NK-92 (cell line): ENCODE results near the gene RTP2.
"Not testable (repeated sequence)": the region's sequence is repeated elsewhere in the genome, so short reads cannot be mapped to it uniquely, and the experiment has no call there.

Experiments
- DNase-seq: peaks from one replicate; lab custom pipeline; 2025; ENCODE audit not compliant: unreplicated experiment; lab: John Stamatoyannopoulos, UW

The RTP2 gene

DNA sequence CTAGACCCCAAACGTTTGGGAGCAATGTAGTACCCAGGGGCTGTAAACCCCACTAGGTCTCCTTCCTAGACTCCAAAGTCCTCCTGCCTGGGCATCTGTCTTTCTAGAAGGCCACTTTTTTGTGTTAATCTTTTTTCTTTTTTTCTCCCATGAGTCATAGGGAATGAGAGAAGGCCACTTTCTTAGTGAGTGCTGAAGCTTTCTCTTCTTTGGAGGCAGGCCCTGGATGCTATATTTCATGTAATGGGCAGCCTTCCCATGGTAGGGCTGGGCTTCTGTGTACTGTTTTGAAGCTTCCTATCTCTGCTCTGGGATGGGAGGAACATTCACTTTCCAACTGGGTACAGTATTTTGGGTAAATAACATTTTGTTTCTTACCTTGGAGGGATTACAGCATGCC, 15.2 kb upstream of the RTP2 start:
- DNase-seq, result no peak

DNA sequence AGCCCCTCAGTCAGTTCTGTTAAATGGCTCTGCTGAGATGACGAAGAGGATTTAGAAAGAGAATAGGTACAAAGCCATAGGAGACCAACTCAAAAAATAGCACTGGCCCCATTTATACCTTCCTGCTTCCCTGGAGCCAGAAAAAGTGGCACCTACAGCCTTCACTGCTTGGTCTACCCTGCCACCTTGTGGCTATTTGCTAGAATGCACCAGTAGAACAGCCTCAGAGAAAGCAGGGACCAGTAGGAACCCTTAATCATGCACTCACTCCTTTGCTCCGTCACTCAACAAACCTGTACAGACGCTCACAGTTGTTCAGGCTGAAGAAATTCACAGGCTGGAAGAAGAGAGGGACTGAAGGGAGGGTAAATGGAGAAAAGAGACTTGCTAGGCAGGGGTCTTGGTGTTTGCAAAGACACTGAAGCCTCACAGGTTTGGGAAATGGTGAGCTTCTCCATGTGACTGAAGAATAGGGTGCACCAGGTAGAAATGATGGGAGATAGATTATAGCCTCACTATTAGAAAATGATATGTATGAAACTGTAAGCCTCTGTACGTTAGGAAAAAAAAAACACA, 12.1 kb upstream of the RTP2 start:
- DNase-seq, result no peak

DNA sequence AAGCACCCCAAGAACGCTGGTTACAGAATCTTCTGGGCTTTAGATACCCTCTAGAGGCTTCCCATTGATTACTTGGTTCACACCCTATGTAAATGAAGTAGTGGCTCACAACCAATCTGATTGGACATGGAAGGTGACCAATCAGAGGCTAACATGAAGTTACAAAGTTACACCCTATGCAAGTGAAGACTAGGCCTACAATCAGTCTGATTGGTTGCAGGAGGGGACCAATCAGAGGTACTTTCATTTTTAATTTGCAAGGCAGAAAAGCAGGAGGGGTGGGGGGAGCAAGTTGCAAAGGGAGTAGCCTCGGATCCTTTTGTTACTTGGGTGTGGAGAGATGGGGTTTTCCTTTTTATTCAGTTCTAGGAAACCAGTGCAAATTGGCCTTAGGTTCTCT, 11.1 kb upstream of the RTP2 start:
- DNase-seq, result no peak

DNA sequence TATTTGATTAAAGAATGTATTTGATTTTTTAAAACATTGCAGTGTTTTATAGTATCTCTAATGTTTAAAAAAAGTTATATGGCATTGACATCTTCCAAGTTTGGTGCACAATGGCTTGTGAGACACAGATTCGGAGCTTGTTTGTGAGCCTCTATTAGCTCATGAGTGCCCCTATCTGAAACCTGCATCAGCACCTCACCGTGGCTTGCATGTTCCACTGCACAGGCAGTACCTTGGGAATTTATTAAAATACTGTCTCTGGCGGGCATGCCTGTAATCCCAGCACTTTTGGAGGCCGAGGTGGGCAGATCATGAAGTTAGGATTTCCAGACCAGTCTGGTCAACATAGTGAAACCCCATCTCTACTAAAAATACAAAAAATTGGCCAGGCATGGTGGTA, 6.8 kb upstream of the RTP2 start:
- DNase-seq, result no peak

DNA sequence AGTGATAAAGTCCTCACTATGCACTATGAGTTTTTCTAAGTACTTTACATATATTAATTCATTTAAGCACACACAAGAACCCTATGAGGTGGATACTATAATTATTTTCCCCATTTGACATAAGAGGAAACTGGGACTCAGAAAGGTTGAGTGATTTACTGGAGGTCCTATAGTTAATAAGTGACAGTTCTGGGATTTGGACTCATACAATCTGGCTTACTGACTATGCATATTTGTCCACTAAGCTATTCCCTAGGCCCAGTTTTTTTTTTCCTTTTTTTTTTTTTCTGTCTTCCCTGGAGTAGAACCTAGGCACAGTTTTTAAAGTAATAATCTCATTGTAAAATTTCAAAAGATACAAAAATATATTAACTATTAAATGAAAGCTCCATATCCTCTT, 6.3 kb upstream of the RTP2 start:
- DNase-seq, result no peak

DNA sequence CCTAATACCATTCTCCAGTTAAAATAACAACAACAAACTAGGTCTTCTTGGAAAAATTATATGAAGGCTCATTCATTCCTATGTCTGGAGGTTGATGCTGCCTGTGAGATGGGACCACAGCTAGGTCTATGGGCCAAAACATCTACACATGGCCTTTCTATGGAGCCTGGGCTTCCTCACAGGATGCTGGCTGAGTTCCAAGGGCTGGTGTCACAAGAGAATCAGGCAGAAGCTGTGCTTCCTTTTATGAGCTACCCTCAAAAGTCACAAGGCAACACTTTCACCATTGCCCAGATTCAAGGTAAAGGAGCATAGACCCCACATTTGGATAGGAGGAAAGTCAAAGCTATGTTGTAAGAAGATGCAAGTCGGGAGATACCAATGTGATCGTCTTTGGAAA, 4.6 kb upstream of the RTP2 start:
- no peak for DNase-seq

DNA sequence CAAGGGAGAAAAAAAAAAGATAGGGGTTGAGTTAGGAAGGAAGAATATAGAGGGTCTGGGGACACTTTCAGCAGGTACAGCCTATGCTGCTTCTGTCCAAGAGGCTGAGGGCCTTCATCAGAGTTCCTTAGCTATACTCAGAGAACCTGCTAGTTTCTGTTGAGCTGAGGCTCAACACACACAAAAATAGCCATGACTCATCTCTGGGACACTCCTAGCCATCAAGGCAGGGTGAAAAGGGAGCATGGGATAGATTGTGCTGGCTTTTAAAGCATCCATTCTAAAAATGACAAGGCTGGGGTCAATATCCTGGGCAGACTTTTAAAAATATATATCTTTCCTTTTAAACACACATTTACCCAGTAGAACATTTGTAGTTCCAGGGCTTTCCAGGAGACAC, 2.8 kb upstream of the RTP2 start:
- DNase-seq, result no peak

DNA sequence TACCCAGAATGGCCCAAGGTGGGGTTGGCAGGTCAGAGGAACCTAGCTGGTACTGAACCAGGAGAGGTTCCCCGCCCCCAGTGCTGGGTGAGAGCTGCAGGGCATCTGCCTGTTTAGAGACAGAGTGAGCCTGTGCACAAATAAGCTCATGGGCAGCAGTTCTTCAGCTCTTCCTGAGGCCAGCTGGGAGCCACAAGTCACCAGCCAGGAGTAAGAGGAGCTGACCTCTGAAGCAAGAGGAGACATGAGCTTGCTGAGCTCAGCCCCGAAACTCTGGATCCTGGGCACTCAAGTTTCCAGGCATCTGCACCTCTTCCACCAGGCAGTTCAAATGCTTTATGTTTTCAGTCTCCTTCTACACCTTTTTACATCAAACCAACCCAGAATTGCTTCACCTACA, 2.1 kb downstream of the RTP2 start:
- DNase-seq, result no peak

DNA sequence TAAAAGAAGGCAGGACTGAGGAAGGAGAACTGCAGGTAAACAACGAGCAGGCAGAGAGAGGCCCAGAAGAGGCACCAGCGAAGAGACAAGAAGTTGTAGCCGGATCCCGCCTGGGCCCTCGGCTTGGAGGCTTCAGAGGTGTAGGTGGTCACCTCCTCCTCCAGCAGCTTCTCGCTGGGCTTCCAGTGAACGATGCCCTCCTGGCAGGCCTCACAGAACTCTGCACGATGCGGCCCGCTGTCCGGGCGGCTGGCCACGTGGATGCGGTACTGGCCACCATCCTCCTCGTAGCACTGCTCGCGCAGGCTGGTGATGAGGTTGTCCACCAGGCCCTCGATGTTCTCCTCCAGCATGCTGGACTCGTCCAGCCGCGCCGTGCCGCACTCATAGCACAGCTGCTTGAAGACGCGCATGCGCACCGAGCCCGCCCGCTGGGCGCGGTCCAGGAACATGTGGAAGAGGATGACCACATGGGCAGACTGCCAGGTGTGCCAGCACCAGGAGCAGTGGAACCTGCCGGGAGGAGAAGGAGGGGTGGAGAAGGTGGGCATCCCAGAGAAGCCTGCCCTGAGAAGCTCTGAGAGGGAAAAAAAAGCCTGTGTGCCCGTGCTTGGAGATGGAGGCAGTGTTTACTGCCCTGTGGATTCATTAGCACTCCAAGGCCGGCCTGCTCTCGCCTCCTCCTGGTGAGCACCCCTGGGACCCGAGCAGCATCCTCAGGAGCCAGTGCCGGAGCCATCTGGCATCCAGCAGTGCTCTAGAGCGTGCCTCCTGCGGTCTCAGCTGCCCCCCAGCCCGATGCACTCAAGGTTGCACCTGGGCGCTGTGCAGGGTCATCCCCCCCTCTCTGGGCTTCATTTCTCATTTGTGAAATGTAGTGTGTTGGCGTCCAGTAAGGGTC, 3.6 kb downstream of the RTP2 start:
- DNase-seq, result no peak

DNA sequence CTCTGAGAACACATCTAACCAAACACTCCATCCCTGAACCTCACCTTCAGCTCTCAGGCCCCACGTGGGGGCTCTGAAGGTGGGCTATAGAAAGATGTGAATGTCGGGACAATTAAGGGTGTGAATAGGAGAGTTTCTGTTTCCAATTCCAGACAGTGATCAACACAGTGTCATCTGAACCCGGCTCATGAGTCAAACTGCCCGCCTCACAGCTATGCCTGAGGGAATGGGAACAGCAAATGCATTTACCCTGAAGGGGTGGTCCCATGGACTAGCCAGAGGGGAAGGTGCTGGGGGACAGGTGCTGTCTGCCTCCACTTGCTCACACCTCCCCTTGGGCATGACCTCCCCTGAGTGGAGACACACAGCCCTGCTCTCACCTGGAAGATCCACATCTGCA, 6.3 kb downstream of the RTP2 start:
- no peak for DNase-seq

DNA sequence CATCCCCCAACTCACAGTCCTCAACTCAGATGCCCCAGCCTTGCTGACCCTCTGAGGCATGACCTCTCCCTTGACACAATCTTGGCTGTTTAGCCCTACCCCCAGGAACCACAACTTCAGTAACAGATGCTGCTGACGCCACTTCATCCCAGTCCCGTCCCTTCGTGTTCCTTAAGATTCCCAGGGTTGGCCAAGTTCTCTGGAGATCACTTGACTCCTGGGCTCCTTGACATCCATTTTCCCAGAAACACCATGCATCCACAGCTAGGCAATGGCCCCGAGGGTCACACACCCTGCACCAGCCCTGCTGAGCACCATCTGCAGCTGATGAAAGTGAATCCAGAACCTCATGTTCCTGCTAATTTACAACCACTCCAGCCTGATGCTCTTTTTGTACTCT, 6.9 kb downstream of the RTP2 start:
- DNase-seq, result no peak

DNA sequence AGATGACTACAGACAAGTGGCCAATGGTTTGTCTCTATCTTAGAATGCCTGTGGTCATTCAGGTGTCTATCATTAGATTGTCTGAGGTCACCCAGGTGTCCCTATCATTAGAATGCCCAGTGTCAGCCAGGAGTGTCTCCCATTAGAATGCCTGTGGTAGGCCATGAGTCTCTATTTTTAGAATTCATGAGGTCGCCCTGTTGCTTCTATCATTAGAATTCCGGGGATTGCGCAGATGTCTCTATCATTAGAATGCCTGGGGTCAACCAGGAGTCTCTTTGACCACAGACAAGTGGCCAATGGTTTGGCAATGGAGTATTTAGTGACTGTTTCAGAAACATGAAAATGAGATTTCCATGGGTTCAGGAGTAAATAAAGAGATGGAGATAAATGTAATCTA, 7.6 kb downstream of the RTP2 start:
- no peak for DNase-seq

DNA sequence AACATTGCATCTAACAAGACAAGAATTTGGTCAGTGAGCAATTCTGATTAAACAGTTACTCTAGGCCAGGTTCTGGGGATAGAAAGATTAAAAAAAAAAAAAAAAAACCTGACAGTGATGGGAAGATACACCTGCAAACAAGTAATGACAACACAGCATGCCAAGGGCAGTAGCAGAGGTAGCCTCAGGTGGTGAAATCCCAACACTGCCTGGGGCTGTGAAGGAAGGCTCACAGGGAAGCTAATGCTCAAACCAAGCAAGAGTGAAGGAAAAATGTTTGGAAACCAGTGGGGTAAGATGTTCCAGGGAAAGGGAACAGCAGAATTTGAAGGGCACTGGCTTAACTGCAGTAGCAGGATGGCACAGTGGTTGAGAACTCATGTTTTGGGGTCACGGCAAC, 8.9 kb downstream of the RTP2 start:
- DNase-seq, result no peak

DNA sequence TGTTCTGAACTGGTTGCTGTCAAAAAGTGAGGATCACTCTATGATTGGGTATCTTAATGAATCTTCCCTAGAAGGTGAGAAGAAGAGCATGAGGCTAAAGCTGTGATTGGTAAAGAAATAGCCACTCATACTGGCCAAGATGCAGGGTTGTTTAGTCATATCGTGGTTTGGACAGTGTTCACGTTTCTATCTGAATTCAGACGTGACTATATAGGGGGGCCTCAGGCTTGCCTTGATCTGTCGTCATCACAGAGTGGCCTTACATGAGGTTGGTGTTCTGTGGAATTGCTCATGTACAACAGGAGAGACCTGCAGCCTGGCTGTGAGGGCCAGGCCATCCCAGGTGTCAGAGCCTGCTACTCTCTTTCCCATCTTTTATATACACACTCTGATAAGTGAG, 12.4 kb downstream of the RTP2 start:
- DNase-seq, result no peak

DNA sequence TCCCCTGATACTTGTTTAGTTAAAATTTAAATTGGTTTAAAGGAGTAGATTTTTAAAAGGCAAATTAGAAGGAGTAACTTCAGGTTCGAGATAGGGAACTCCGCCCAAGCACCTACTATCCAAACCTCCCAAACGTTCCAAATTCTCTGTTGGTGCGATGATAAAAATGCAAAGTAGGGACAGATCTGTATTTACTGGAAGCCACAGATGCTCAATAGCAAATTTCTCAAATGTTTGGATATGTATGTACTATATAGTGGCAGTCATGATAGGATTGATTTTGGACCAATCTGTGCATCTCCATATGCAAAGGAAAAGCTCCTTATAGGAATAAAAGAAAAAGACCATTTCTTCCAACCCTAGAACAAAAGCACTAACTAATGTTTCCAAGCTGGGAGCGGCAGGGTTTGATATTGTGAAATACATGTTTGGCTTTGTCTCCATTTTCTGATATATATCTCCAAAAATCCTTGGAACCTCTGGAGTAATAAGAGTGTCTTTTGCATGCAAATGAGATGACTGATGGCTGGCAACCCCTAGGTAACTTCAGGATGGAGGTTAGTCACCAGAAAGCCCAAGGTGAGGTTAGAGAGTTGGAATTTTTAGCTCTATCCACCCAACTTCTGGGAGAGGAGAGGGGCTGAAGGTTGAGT, 15.6 kb downstream of the RTP2 start:
- DNase-seq, result no peak

DNA sequence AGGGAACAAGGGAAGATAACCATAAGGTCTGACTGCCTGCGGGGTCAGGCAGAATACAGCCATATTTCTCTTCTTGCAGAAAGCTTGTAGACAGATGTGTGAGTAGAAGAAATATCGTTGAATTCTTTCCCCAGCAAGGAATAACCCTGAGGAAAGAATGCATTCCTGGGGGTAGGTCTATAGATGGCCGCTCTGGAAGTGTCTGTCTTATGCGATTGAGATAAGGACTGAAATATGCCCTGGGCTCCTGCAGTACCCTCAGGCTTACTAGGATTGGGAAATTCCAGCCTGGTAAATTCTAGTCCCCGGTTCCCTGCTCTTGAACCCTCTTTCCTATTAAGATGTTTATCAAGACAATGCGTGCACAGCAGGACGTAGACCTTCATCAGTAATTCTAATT, 16.4 kb downstream of the RTP2 start:
- DNase-seq, result no peak

DNA sequence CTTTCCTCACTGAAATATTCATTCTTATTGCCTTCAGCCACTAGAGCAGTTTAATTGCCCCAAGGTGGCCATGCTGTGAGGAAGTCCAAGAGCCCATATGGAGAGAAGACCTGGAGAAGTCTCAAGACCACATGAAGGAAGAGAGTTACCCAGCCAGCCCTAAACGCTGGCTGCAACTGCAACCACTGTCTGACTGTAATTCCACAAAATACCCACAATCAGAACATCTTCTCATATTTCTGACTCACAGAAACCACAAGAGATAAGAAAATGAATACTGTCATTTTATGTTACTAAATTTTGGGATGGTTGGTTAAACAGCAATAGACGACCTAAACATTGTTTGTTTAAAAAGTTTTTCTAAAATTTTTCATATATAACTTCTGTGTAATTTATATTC, 17.5 kb downstream of the RTP2 start:
- no peak for DNase-seq

DNA sequence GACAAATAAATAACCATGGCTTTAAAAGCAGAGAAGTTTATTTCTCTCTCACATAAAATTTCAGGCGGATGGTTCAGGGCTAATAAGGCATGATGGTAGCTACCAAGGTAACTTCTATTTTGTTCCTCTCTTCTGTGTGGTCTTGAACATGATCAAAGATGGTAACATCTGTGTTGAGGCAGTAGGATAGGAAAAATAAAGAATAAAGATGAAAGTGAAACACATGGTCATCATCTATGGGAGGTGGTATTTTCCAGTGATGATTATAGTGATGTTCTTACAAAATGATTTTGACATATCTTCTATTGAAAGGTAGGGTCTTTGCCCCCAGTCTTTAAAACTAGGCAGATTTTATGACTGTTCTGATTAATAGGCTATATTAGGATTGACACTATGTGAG, 17.9 kb downstream of the RTP2 start:
- no peak for DNase-seq

DNA sequence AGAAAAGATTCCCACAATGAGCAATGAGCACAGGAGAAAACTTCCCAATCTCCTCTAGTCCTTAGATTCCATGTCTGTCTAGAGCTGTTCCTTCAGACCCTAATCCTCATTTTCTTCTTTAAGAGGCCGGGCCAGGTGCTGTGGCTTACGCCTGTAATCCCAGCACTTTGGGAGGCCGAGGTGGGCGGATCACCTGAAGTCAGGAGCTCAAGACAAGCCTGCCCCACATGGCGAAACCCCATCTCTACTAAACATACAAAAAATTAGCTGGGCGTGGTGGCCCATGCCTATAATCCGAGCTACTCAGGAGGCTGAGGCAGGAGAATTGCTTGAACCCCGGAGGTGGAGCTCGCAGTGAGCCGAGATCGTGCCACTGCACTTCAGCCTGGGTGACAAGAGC, 20.6 kb downstream of the RTP2 start:
- DNase-seq, result not testable (repeated sequence)

DNA sequence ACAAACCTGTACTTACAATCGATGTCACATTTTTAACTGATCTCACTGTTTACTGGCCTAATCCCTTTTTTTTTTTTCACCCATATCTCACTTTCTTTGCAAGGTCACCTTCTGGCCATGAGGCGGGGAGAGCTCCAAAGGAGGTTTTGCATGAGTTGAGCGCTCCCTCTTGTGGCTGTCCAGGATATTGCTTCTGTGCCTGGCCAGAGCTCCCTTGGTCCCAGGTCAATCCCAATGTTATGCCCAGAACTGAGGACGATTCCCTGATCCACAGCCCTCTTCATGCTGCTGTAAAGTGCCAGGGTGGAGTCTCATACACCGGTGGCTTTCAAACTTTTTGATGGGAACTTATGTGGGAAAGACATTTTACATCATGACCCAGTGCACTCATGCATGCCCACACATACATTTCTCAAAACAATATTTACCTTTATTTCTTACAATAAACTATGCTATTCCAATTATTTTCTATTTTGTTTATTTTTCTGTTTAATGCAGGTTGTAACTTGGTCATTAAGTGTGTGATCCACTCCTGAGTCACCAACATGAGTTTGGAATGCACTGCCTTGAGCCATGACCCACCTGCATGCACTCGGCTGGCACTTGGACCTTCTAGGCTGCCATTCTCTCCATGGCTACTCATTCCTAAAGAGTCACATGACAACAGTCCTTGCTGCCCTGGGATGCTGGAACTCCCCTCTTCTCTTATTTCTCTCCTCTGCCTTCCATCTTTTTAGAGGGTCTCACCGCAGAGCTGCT, 22.5 kb downstream of the RTP2 start:
- no peak for DNase-seq

DNA sequence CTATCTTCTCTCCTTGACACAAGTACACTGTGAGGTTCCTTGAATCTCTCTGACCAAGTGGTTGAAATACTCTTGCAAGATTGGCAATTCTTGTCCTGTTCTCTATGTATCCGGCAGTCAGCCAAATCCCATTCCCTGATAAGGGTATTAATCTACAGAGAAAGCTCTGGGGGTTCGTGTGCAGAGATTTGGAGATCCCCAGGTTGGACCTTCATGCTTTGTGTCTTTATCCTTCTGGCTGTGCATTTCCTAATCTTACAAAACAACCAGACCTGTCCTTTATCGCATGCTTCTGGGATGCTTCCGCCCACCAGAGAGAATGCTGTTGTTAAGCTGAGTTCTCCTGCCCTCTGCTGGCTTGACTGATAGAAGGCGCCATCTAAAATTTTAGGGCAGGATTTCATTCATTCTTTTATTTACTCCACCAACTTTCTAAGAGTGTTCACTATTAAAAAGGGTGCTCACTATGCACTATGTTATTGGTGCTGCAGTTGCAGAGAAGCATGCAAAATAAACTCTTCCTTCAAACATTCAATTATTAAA, 23.6 kb downstream of the RTP2 start:
- no peak for DNase-seq
